H1 (cell line): ENCODE results near the gene HES5. TPM values are rescaled to one million over a fixed set of nuclear protein-coding genes. Genes with fewer than 3 reads are reported as not detected.

Experiments
- CTCF ChIA-PET: fragments of 300-600 bp; sonication (Branson Sonifier 250); formaldehyde crosslinking; loops from one replicate; lab custom pipeline; 2021; ENCODE audit not compliant: partially characterized antibody; lab: Charles Lee
- POLR2A ChIA-PET: fragments of 300-600 bp; sonication (Branson Sonifier 250); formaldehyde crosslinking; loops from one replicate; lab custom pipeline; 2021; ENCODE audit warnings: inconsistent platforms; ENCODE audit not compliant: partially characterized antibody; lab: Charles Lee
- DNase-seq, 2 experiments: peaks; one replicate each; pipeline versions ENCODE4 v3.0.0 to v3.0.0-alpha.2; 2010 to 2022; ENCODE audit warnings: low spot score in 2 of 2, low read depth in 1 of 2, mixed read lengths in 1 of 2
- FAIRE-seq: peaks from 2 replicates; lab custom pipeline; 2011; peaks lifted over from hg19 to GRCh38; lab: Jason Lieb, UNC
- H2AFZ ChIP-seq: 2 replicates; pipeline ENCODE4 v1.8.1; 2012; ENCODE audit warnings: low read length, inconsistent platforms
- H2AK5ac ChIP-seq: 2 replicates; pipeline ENCODE4 v1.6.1; 2013; ENCODE audit warnings: low read depth, low read length
- H2BK120ac ChIP-seq: replicated peaks from 2 replicates; pipeline ENCODE3; 2013; ENCODE audit warnings: low read depth, low read length, inconsistent platforms
- H2BK12ac ChIP-seq: 2 replicates; pipeline ENCODE4 v1.6.1; 2013; ENCODE audit warnings: low read depth, low read length
- H2BK15ac ChIP-seq: 2 replicates; pipeline ENCODE4 v1.6.1; 2013; ENCODE audit warnings: low read length
- H2BK20ac ChIP-seq: 2 replicates; pipeline ENCODE4 v1.6.1; 2013; ENCODE audit warnings: low read length
- H2BK5ac ChIP-seq: 2 replicates; pipeline ENCODE4 v1.6.1; 2013; ENCODE audit warnings: low read depth, low read length
- H3K14ac ChIP-seq: 2 replicates; pipeline ENCODE4 v1.6.1; 2013; ENCODE audit warnings: inconsistent platforms; ENCODE audit not compliant: insufficient read length
- H3K18ac ChIP-seq: 2 replicates; pipeline ENCODE4 v1.6.1; 2013; ENCODE audit warnings: low read length; ENCODE audit errors: extremely low read depth
- H3K23ac ChIP-seq: 2 replicates; pipeline ENCODE4 v1.6.1; 2013; ENCODE audit warnings: inconsistent platforms; ENCODE audit not compliant: insufficient read length
- H3K23me2 ChIP-seq: 2 replicates; pipeline ENCODE4 v1.6.1; 2013; ENCODE audit warnings: low read depth, low read length
- H3K27ac ChIP-seq: 2 replicates; pipeline ENCODE4 v1.6.1; 2011; ENCODE audit warnings: low read depth, low read length, inconsistent platforms
- H3K27me3 ChIP-seq, 4 experiments: replicated peaks in 1 of 4; 1 replicate in 1 of 4; 2 replicates in 3 of 4; pipeline versions ENCODE4 v1.6.1 to v1.8.1; 2011 to 2013; ENCODE audit warnings: low read length in 3 of 4, mild to moderate bottlenecking in 3 of 4, inconsistent platforms in 2 of 4, mixed read lengths in 2 of 4, moderate library complexity in 1 of 4; ENCODE audit not compliant: control insufficient read depth in 3 of 4, insufficient read depth in 3 of 4; ENCODE audit errors: extremely low read depth in 1 of 4
- H3K36me3 ChIP-seq, 4 experiments: 2 replicates each; pipeline versions ENCODE4 v1.6.1 to v1.8.1; 2011 to 2013; ENCODE audit warnings: mild to moderate bottlenecking in 4 of 4, low read length in 3 of 4, moderate library complexity in 2 of 4, control low read depth in 1 of 4, inconsistent platforms in 1 of 4; ENCODE audit not compliant: insufficient read depth in 4 of 4, control insufficient read depth in 2 of 4
- H3K4ac ChIP-seq: replicated peaks from 2 replicates; pipeline ENCODE3; 2013; ENCODE audit warnings: low read length, low read depth, mixed read lengths, inconsistent platforms; ENCODE audit not compliant: insufficient read length
- H3K4me1 ChIP-seq, 4 experiments: replicated peaks in 1 of 4; 1 replicate in 1 of 4; 2 replicates in 3 of 4; pipeline versions ENCODE4 v1.6.1 to v1.8.1; 2011 to 2013; ENCODE audit warnings: low read length in 3 of 4, inconsistent platforms in 2 of 4, mixed read lengths in 1 of 4; ENCODE audit not compliant: insufficient read depth in 4 of 4, control insufficient read depth in 3 of 4
- H3K4me2 ChIP-seq, 2 experiments: 2 replicates each; pipeline versions ENCODE4 v1.6.1 to v1.8.1; 2011 to 2013; ENCODE audit warnings: low read depth in 2 of 2, low read length in 2 of 2, control low read depth in 1 of 2, inconsistent platforms in 1 of 2, mild to moderate bottlenecking in 1 of 2; ENCODE audit not compliant: insufficient read depth in 1 of 2
- H3K4me3 ChIP-seq, 4 experiments: fragments of 200-600, 300-600 bp in 1 of 4; sonication (generic), shearing (Covaris generic), sonication (Bioruptor Twin) in 1 of 4; 2 replicates each; pipeline versions ENCODE4 v1.5.1 to v1.8.1; 2011 to 2016; ENCODE audit warnings: low read length in 4 of 4, low read depth in 3 of 4, control low read depth in 2 of 4, inconsistent platforms in 2 of 4, mild to moderate bottlenecking in 2 of 4, mixed read lengths in 1 of 4, moderate library complexity in 1 of 4; ENCODE audit not compliant: insufficient read depth in 2 of 4; ENCODE audit errors: extremely low read depth in 1 of 4
- H3K56ac ChIP-seq: replicated peaks from 2 replicates; pipeline ENCODE3; 2013; ENCODE audit warnings: low read depth, mild to moderate bottlenecking, mixed read lengths, low read length, inconsistent platforms; ENCODE audit not compliant: insufficient read length
- H3K79me1 ChIP-seq: 2 replicates; pipeline ENCODE4 v1.6.1; 2013; ENCODE audit warnings: low read depth, low read length, control low read depth
- H3K79me2 ChIP-seq, 2 experiments: 2 replicates each; pipeline versions ENCODE4 v1.6.1 to v1.8.1; 2012 to 2013; ENCODE audit warnings: low read length in 2 of 2, mild to moderate bottlenecking in 2 of 2, inconsistent platforms in 1 of 2; ENCODE audit not compliant: insufficient read depth in 2 of 2, control insufficient read depth in 1 of 2
- H3K9ac ChIP-seq, 4 experiments: replicated peaks in 1 of 4; 1 replicate in 1 of 4; 2 replicates in 3 of 4; pipeline versions ENCODE4 v1.6.1 to v1.8.1; 2011 to 2013; ENCODE audit warnings: low read depth in 3 of 4, low read length in 3 of 4, control low read depth in 2 of 4, mild to moderate bottlenecking in 2 of 4, moderate library complexity in 2 of 4, inconsistent platforms in 1 of 4; ENCODE audit errors: extremely low read depth in 1 of 4
- H3K9me3 ChIP-seq, 2 experiments: 2 replicates each; pipeline versions ENCODE4 v1.6.1 to v1.8.1; 2012 to 2013; ENCODE audit warnings: mild to moderate bottlenecking in 2 of 2, moderate library complexity in 2 of 2, control low read depth in 1 of 2, inconsistent platforms in 1 of 2, low read depth in 1 of 2, low read length in 1 of 2, mixed read lengths in 1 of 2; ENCODE audit not compliant: insufficient read depth in 2 of 2
- H4K20me1 ChIP-seq, 2 experiments: replicated peaks in 1 of 2; 2 replicates each; pipeline versions ENCODE3 to v1.8.1; 2011 to 2013; ENCODE audit warnings: inconsistent platforms in 2 of 2, low read length in 2 of 2, mild to moderate bottlenecking in 1 of 2; ENCODE audit not compliant: insufficient read depth in 2 of 2, control insufficient read depth in 1 of 2
- H4K5ac ChIP-seq: 2 replicates; pipeline ENCODE4 v1.6.1; 2013; ENCODE audit warnings: low read length, low read depth, mixed read lengths, inconsistent platforms; ENCODE audit not compliant: insufficient read length
- H4K8ac ChIP-seq: 2 replicates; pipeline ENCODE4 v1.8.0; 2013; ENCODE audit warnings: mild to moderate bottlenecking, moderate library complexity, low read length, inconsistent platforms; ENCODE audit not compliant: insufficient read depth; ENCODE audit errors: extremely low read depth
- H4K91ac ChIP-seq: replicated peaks from 2 replicates; pipeline ENCODE3; 2013; ENCODE audit warnings: low read length, mixed read lengths, inconsistent platforms; ENCODE audit not compliant: insufficient read length
- ATF3 ChIP-seq: IDR thresholded peaks from 2 replicates; pipeline ENCODE4 v1.6.1; 2011; ENCODE audit warnings: low read depth, mild to moderate bottlenecking, low read length; ENCODE audit not compliant: insufficient read depth
- CBX8 ChIP-seq: fragments of 300-800, 300-1000 bp; sonication (generic); IDR thresholded peaks from 2 replicates; pipeline ENCODE4 v1.7.1; 2016; ENCODE audit warnings: low read depth, low read length, borderline replicate concordance
- FOSL1 ChIP-seq: IDR thresholded peaks from 2 replicates; pipeline ENCODE4 v1.6.1; 2011; ENCODE audit warnings: mild to moderate bottlenecking, low read depth, low read length, moderate library complexity; ENCODE audit not compliant: insufficient read depth
- MAFK ChIP-seq: IDR thresholded peaks from 2 replicates; pipeline ENCODE4 v1.6.1; 2012; ENCODE audit warnings: low read depth, mild to moderate bottlenecking, improper control_type of control experiment, low read length
- SRF ChIP-seq: IDR thresholded peaks from 2 replicates; pipeline ENCODE4 v1.6.1; 2011; ENCODE audit warnings: mild to moderate bottlenecking, low read depth, low read length, moderate library complexity
- WGBS, 2 experiments: shearing (Covaris generic) in 1 of 2; methylation state at CpG; one replicate each; pipeline versions ENCODE4 v1.1.6 to v1.1.7; 2013 to 2015; ENCODE audit warnings: low lambda C conversion rate in 2 of 2, mixed read lengths in 2 of 2, inconsistent platforms in 1 of 2, low coverage in 1 of 2, missing lambda C conversion rate in 1 of 2; ENCODE audit not compliant: insufficient replicate concordance in 2 of 2, insufficient coverage in 1 of 2, insufficient read length in 1 of 2; ENCODE audit errors: extremely low coverage in 1 of 2, missing lambda C conversion rate in 1 of 2; 5-methylcytosine and 5-hydroxymethylcytosine counted together
- polyA plus RNA-seq, 7 experiments: library from polyadenylated mRNA; depleted of rRNA in 3 of 7; stranded (reverse) in 5 of 7; unstranded in 2 of 7; fragments of >200 nt in 5 of 7; fragments of 200-250 nt in 2 of 7; gene quantifications; 1 replicate in 5 of 7; 2 replicates in 1 of 7; 4 replicates in 1 of 7; pipeline versions ENCODE4 v1.2.1 to v1.2.3, GENCODE V29; 2011 to 2013; ENCODE audit warnings: missing spikeins in 2 of 7, mixed read lengths in 2 of 7
- total RNA-seq: library from RNA; stranded (reverse); fragmentation: NEBNext Ultra II Directional; extraction: Animal tissue kit (Norgen Biotek cat#: 25700); gene quantifications from 2 replicates; pipeline ENCODE4 v1.2.1, GENCODE V29; 2021

Gene HES5
- total and polyA plus RNA-seq, 2 of the 8 experiments (the other 6 are each of a cell fraction or from before 2014, with no cell fraction given), result 0.22 TPM; not detected in 1

- Histone ChIP-seq H3K4me2 (no peak overlapping the region), H3K14ac (no peak overlapping the region), H2BK15ac (no peak overlapping the region), H3K56ac (no peak overlapping the region), H3K36me3 (no peaks in the 10 kb centered on the region), H2BK20ac (no peak overlapping the region), H3K79me1 (no peaks in the 10 kb centered on the region), H4K5ac (no peak overlapping the region), H3K27me3 (no peaks in the 10 kb centered on the region), H3K23me2 (peaks cover 2% of the 10 kb centered on the region; the same call in 1 of the 2 replicates), H3K23ac (no peak overlapping the region), H2BK120ac (no peak overlapping the region), H4K20me1 (no peaks in the 10 kb centered on the region), H3K4me3 (no peak overlapping the region), H4K8ac (no peak overlapping the region), H2AFZ (no peak overlapping the region), H3K9me3 (no peaks in the 10 kb centered on the region), H4K91ac (no peak overlapping the region), H2BK12ac (no peak overlapping the region), H3K18ac (no peak overlapping the region), H3K9ac (no peak overlapping the region), H3K27ac (no peak overlapping the region), H2BK5ac (no peak overlapping the region), H3K4ac (no peak overlapping the region), H3K79me2 (no peaks in the 10 kb centered on the region), H2AK5ac (no peak overlapping the region), H3K4me1 (peaks cover 0 to 18% (median 8%) of the 10 kb centered on the region in 4 experiments; a peak in 6 of 7 replicates)
- no peak for DNase-seq
- 93% methylated on average over 22 of the region's 26 CpGs; no CpG with 5 or more reads in 1 of the 2 experiments for WGBS, 2 experiments
- no peak for FAIRE-seq
- POLR2A ChIA-PET, result no interaction called here
- CTCF ChIA-PET, result no interaction called here
- no peak for TF ChIP-seq SRF
- no peak for TF ChIP-seq CBX8
- TF ChIP-seq ATF3, result no peak
- TF ChIP-seq FOSL1, result no peak
- no peak for TF ChIP-seq MAFK
Observed at GRCh38 chr1:2552189-2552588, 22.1 kb upstream of the HES5 start.
